GM21390 (cell line): ENCODE measurements around the gene ST8SIA5.

Experiments
- ATAC-seq: cut with Tn5 transposase; IDR thresholded peaks from one replicate; pipeline ENCODE4 v1.9.1; 2021; ENCODE audit not compliant: unreplicated experiment

The ST8SIA5 gene

GRCh38 chr18:46630991-46631390 lies 125.9 kb downstream of the ST8SIA5 start:
- no peak for ATAC-seq

- no peak for ATAC-seq
Observed at GRCh38 chr18:46630160-46630559, 126.7 kb downstream of the ST8SIA5 start.

- ATAC-seq = no peak
Observed at GRCh38 chr18:46629361-46629760, 127.5 kb downstream of the ST8SIA5 start.

- ATAC-seq = no peak
Observed at GRCh38 chr18:46628206-46628605, 128.6 kb downstream of the ST8SIA5 start.

- ATAC-seq = no peak
Observed at GRCh38 chr18:46627136-46627535, 129.7 kb downstream of the ST8SIA5 start.

GRCh38 chr18:46625069-46625468 lies 131.8 kb downstream of the ST8SIA5 start:
- no peak for ATAC-seq

- ATAC-seq = no peak
Observed at GRCh38 chr18:46624127-46624526, 132.7 kb downstream of the ST8SIA5 start.

- ATAC-seq = no peak
Observed at GRCh38 chr18:46623541-46623940, 133.3 kb downstream of the ST8SIA5 start.

GRCh38 chr18:46622999-46623398 lies 133.9 kb downstream of the ST8SIA5 start:
- ATAC-seq = no peak

- no peak for ATAC-seq
Observed at GRCh38 chr18:46622451-46622850, 134.4 kb downstream of the ST8SIA5 start.

GRCh38 chr18:46621871-46622270 lies 135.0 kb downstream of the ST8SIA5 start:
- no peak for ATAC-seq

- ATAC-seq = no peak
Observed at GRCh38 chr18:46621111-46621766, 135.6 kb downstream of the ST8SIA5 start.

- no peak for ATAC-seq
Observed at GRCh38 chr18:46619559-46619958, 137.3 kb downstream of the ST8SIA5 start.
